Measurements from ENCODE around the gene LCE3D.
"Not testable (repeated sequence)": the region's sequence is repeated elsewhere in the genome, so short reads cannot be mapped to it uniquely, and the experiment has no call there.

DNA sequence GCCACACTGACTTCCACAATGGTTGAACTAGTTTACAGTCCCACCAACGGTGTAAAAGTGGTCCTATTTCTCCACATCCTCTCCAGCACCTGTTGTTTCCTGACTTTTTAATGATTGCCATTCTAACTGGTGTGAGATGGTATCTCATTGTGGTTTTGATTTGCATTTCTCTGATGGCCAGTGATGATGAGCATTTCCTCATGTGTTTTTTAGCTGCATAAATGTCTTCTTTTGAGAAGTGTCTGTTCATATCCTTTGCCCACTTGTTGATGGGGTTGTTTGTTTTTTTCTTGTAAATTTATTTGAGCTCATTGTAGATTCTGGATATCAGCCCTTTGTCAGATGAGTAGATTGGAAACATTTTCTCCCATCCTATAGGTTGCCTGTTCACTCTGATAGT, 32.0 kb downstream of the LCE3D start:
- TF ChIP-seq, protein P1, sequence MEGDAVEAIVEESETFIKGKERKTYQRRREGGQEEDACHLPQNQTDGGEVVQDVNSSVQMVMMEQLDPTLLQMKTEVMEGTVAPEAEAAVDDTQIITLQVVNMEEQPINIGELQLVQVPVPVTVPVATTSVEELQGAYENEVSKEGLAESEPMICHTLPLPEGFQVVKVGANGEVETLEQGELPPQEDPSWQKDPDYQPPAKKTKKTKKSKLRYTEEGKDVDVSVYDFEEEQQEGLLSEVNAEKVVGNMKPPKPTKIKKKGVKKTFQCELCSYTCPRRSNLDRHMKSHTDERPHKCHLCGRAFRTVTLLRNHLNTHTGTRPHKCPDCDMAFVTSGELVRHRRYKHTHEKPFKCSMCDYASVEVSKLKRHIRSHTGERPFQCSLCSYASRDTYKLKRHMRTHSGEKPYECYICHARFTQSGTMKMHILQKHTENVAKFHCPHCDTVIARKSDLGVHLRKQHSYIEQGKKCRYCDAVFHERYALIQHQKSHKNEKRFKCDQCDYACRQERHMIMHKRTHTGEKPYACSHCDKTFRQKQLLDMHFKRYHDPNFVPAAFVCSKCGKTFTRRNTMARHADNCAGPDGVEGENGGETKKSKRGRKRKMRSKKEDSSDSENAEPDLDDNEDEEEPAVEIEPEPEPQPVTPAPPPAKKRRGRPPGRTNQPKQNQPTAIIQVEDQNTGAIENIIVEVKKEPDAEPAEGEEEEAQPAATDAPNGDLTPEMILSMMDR (IDR thresholded peaks at IDR 0.05), result not testable (repeated sequence)
- not testable (repeated sequence) for TF ChIP-seq EZH2 (IDR thresholded peaks at IDR 0.05; ENCODE audit: borderline replicate concordance, insufficient read depth, low read depth, low read length, poor library complexity, severe bottlenecking)
